T47D (cell line): ENCODE data around the gene COCH.
"Not testable (repeated sequence)": the region's sequence is repeated elsewhere in the genome, so short reads cannot be mapped to it uniquely, and the experiment has no call there.

Experiments used
- DNase-seq, 2 experiments: peaks; one replicate each; pipeline versions ENCODE4 v3.0.0 to v3.0.0-alpha.2; 2011 to 2012; ENCODE audit warnings: low read depth in 1 of 2, low spot score in 1 of 2
- JUND ChIP-seq: IDR thresholded peaks from 2 replicates; pipeline ENCODE4 v1.6.1; 2012; ENCODE audit warnings: low read depth
- in situ Hi-C: cut with HindIII; loops from 2 replicates; pipeline ENCODE4 v1.10.0; 2016; ENCODE audit warnings: low sequenced_read_pairs, low pct_unique_long_range_greater_than_20kb

The COCH gene

DNA sequence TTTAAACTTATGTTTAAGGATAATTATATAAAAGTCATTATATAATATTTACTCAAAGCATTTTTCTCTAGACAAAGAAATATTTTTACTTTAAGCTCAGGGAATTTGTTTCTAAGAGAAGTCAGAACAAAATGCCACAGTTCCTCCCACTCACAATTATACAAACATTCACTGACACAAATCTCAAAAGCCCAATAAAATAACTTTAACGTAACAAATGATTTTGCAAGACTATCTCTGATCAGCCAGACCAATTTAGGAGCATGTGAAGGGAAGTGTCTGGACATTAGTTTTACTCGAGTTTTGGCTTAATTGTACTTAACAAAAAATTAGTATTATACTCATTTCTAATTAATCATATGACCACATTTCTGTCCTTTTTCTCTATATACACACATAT lies 41.2 kb downstream of the COCH start:
- no peak for DNase-seq
- no peak for TF ChIP-seq JUND
- in situ Hi-C loops, result no loop called here

DNA sequence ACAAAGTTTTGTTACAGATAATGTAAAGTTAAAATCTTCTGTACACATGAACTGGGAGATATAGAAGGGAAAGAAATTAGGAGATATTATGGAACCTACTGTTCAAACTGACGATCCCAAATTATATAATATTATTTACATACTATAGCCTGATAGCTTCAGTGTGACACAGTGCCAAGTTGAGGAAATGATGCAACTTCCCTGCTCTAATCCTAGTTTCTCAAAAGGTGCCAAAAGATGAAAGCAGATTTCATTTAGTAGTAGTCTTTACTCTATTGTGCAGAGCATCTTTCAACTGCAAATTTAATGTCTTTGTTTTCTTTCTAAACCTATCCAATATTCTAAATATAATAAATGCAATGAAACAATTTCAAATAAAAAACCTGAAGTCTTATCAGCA lies 46.9 kb downstream of the COCH start:
- in situ Hi-C loops, result no loop called here
- no peak for DNase-seq

DNA sequence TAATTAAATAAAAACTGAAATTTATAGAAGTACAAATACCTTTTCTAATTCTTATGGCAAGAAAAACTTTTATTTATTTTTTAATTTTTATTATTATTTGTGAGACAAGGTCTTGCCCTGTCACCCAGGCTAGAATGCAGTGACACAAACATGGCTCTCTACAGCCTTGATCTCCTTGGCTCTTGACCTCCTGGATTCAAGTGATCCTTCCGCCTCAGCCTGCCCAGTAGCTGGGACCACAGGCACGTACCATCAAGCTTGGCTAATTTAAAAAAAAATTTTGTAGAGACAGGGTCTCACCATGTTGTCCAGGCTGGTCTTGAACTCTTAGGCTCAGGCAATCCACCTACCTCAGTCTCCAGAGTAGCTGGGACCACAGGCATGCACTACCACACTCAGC lies 47.4 kb downstream of the COCH start:
- TF ChIP-seq JUND, result no peak
- DNase-seq, result no peak
- in situ Hi-C loops, result no loop called here

More for the DNA sequence above, 46.9 kb downstream of the COCH start:
- no peak for TF ChIP-seq JUND

DNA sequence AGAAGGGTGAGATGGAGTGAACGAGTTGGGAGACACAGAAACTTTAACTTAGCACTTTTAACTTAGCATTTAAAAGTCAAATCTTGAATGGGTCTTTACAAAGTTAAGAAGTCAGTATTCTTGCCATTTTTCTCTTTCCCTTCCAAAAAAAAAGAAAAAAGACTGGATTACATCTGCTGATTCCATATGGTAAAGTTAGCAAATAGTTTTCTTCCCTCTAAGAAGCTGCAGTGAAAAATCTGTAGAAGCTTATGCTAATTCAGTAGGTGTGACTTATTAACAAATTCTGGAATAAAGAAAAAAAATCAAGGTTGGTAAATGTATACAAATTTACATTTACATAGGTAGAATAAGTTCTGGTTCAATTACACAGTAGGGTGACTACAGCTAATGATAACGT lies 50.9 kb downstream of the COCH start:
- DNase-seq, result no peak
- TF ChIP-seq JUND, result no peak
- in situ Hi-C loops, result no loop called here

DNA sequence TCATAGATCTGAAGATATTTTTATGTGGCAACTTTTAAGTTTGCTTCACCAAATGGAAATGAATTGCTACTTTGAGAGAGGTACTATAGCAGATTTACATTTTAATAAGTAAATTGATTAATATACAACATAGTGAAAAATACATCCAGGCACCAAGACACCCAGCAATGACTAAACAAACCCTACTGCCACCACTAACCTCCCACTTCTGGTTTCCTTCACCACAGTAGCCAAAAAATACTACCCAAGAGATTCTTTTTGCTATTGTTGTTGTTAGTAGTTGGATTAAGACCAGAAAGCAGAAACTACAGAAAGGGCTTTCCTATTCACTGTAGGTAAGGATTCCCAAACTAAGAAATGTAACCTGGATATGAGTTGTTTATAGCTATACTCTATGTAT lies 54.1 kb downstream of the COCH start:
- no peak for TF ChIP-seq JUND
- DNase-seq, result no peak
- in situ Hi-C loops, result no loop called here

DNA sequence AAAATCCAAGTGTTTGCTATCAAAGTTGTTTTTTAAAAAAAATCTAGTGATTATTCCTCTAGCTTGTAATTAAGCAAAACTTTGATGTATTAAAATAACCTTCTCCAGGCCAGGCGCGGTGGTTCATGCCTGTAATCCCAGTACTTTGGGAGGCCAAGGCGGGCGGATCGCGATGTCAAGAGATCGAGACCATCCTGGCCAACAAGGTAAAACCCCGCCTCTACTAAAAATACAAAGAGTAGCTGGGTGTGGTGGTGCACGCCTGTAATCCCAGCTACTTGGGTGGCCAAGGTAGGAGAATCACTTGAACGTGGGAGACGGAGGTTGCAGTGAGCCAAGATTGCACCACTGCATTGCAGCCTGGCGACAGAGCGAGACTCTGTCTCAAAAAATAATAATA lies 59.6 kb downstream of the COCH start:
- DNase-seq, in situ Hi-C loops: not testable (repeated sequence)

DNA sequence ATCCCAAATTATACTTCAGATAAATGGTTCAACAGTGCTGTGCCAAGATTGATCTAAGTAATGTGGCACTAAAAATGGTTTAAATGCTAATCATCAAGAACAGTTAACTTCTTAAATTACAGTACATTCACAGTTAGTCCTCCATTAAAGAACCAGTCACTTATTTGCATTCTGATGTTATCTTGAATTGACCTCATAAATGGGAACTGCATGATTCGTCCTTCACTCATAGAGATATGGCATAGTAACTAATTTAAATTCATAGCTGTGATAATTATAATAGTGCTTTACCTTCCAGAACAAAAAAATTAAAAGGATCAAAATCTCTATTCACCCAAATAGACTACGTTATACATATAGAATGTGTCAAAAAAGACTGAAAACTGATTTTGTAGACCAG lies 61.1 kb downstream of the COCH start:
- DNase-seq, result no peak
- no peak for TF ChIP-seq JUND
- in situ Hi-C loops, result no loop called here

DNA sequence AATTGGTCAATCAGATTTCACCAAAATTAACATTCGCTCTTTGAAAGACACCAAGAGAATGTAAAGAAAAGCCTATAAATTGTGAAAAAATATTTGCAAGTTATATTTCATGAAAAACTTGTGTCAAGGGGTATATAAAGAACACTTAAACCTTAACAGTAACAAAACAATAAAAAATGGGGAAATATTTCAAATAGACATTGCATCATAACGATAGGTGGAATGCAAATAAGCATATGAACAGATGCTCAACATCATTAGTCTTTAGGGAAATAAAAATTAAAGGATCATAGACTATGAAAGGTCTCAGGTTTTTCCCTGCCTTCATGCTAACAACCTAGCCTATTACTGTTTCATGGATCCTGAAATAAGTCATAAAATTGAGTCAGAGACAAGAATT lies 64.3 kb downstream of the COCH start:
- no peak for DNase-seq
- in situ Hi-C loops, result no loop called here
- no peak for TF ChIP-seq JUND
